AG09309 (cell line): ENCODE data around the gene BAIAP2.

Experiments
- DNase-seq: peaks from one replicate; pipeline ENCODE4 v3.0.0-alpha.2; 2010; ENCODE audit warnings: low read depth
- H3K4me3 ChIP-seq: 2 replicates; pipeline ENCODE4 v1.5.1; 2011; ENCODE audit warnings: mild to moderate bottlenecking, low read depth, low read length, moderate library complexity; ENCODE audit not compliant: control insufficient read depth
- TF ChIP-seq, protein P1 (sequence below): IDR thresholded peaks from 2 replicates; pipeline ENCODE4 v1.5.1; 2011; ENCODE audit warnings: mild to moderate bottlenecking, low read depth, low read length, inconsistent platforms; ENCODE audit not compliant: insufficient read depth, control insufficient read depth; ENCODE audit errors: missing control alignments

Gene BAIAP2

DNA sequence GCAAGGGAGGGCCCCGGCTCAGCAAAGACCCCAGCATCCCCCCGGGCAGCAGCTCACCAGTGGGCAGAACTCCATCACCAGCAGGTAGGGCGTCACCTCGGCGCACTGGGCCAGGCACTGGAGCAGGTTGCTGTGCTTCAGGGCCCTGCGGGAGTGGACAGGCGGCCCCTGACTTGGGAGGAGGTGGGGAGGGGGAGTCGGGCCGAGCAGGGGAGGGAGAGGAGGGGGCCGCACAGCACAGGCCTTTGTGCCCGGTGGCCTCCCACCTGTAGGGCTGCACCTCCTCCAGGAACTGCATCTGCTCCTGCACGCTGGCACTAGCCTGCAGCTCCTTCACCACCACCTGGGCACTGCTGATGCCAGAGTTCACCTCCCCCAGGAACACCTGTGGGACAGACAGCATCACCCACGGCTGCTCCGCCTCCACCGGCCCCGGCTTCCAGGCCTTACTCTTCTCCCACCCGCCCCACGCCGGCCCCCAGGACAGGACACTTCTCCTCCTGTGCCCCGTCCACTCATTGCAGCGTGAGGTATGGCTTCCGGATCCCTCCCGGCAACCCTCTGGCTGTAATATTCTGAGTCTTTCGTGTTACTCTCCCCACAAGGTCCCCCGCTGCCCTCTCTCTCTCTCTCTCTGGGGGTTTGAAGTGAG lies 92.7 kb downstream of the BAIAP2 start:
- TF ChIP-seq, protein P1, sequence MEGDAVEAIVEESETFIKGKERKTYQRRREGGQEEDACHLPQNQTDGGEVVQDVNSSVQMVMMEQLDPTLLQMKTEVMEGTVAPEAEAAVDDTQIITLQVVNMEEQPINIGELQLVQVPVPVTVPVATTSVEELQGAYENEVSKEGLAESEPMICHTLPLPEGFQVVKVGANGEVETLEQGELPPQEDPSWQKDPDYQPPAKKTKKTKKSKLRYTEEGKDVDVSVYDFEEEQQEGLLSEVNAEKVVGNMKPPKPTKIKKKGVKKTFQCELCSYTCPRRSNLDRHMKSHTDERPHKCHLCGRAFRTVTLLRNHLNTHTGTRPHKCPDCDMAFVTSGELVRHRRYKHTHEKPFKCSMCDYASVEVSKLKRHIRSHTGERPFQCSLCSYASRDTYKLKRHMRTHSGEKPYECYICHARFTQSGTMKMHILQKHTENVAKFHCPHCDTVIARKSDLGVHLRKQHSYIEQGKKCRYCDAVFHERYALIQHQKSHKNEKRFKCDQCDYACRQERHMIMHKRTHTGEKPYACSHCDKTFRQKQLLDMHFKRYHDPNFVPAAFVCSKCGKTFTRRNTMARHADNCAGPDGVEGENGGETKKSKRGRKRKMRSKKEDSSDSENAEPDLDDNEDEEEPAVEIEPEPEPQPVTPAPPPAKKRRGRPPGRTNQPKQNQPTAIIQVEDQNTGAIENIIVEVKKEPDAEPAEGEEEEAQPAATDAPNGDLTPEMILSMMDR: no peak
- H3K4me3 ChIP-seq: no peak overlapping the region
- DNase-seq: no peak

GRCh38 chr17:81128338-81128737 lies 93.4 kb downstream of the BAIAP2 start:
- no peak overlapping the region for H3K4me3 ChIP-seq
- no peak for DNase-seq
- TF ChIP-seq, protein P1: no peak

DNA sequence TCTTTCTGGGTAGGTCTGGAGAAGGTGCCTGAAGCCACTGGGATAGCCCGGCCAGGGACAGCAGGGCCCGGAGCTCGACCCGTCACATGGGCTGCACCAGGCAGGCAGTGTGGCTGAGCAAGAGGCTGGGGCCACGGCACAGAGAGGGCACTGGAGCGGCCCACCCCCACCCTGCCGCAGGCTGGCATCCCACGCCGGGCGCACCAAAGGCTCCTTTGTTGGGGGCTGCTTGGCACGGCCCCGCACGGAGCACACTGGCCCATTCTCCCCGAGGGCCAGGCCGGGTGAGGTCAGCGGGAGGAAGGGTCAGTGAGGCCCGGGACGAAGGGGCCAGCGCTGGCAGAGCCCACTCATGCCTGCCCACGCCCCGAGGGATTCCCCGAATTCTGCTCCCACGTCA lies 93.8 kb downstream of the BAIAP2 start:
- DNase-seq: no peak
- H3K4me3 ChIP-seq: no peak overlapping the region
- TF ChIP-seq, protein P1: no peak

DNA sequence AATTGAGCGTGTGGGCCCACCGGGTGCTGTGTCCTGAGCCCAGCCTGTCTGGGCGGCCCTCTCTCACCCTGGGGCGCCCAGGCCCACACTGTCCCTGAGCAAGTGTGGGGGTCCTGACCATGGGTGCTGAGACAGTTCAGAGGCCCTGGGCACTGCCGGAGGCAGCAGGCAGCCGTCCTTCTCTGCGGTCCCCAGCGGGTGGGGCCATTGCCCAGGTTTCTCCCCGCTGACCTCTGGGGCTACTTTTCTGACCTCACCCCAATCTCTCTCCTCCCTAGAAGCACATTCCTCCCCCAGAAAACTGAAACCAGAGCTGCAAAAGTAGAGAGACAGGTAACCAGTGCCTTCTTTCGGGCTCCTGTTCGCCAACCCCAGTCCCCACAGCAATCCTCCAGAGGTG lies 94.3 kb downstream of the BAIAP2 start:
- H3K4me3 ChIP-seq: no peak overlapping the region
- DNase-seq: no peak
- TF ChIP-seq, protein P1: peak; percentile 8

- H3K4me3 ChIP-seq: no peak overlapping the region
- no peak for DNase-seq
- TF ChIP-seq, protein P1: no peak
Measured at GRCh38 chr17:81129711-81130367, 94.9 kb downstream of the BAIAP2 start.

DNA sequence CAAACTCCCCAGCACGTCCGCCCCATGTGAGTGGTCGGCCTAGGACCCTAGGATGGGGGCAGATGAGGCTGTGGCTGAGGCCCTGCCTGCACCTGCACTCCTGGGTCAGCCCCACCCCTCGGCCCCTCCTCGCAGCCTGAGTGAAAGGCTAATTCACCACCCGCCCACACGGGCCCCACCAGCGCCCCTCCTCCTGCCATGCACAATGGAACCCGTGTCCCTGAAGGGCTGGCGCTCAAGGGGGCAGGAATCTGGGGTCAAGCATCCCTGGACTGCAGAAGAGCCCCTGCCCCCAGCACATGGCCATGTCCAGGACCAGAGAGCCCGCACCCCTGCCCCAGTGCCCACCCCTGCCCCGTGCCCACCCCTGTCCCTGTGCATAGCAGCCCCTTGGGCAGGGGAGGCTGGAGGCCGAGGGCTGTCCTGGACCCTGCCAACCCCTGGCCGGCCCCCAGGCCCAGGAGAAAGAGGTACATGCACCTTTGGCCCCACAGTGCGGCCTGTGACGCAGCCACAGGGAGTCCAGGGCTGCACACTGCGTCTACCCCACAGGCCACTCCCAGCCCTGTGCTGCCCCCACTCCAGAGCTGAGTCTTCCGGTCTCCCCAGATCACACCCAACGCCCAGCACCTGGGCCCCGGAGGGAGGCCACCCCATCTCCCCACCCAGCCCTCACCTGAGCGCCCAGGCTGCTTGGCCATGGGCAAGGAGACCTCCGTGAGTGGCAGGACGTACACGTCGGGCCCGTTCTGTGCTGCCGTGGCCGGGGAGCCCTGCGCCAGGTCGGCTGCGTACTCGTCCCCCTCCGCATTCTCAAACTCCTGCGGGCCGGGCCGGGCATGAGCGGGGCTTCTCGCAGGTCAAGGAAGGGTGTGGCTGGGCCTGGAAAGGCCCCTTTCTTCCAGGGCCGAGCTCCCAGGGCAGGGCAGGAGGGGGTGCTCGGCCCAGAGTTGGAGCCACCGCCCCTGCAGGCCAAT lies 95.7 kb downstream of the BAIAP2 start:
- no peak for DNase-seq
- H3K4me3 ChIP-seq: no peak overlapping the region
- TF ChIP-seq, protein P1: no peak
